GM19025 (cell line): Measurements from ENCODE around the gene ZFR2.
"Not testable (repeated sequence)": the region's sequence is repeated elsewhere in the genome, so short reads cannot be mapped to it uniquely, and the experiment has no call there.

Experiments used
- ATAC-seq: cut with Tn5 transposase; IDR thresholded peaks from one replicate; pipeline ENCODE4 v1.9.1; 2021; ENCODE audit warnings: mild to moderate bottlenecking, low read depth, moderate library complexity; ENCODE audit not compliant: unreplicated experiment

The ZFR2 gene

GRCh38 chr19:3879656-3880055 lies 10.8 kb upstream of the ZFR2 start:
- ATAC-seq, result no peak

GRCh38 chr19:3874695-3875094 lies 5.9 kb upstream of the ZFR2 start:
- ATAC-seq, result not testable (repeated sequence)

GRCh38 chr19:3873151-3873550 lies 4.3 kb upstream of the ZFR2 start:
- ATAC-seq, result no peak

GRCh38 chr19:3867971-3868769 lies 668 bp downstream of the ZFR2 start:
- no peak for ATAC-seq

- no peak for ATAC-seq
Measured at GRCh38 chr19:3866910-3867638, 1.8 kb downstream of the ZFR2 start.

- no peak for ATAC-seq
Measured at GRCh38 chr19:3863648-3864047, 5.2 kb downstream of the ZFR2 start.

GRCh38 chr19:3862826-3863500 lies 5.9 kb downstream of the ZFR2 start:
- ATAC-seq, result no peak

GRCh38 chr19:3860499-3860898 lies 8.3 kb downstream of the ZFR2 start:
- no peak for ATAC-seq

- no peak for ATAC-seq
Measured at GRCh38 chr19:3857449-3858003, 11.3 kb downstream of the ZFR2 start.

- ATAC-seq, result no peak
Measured at GRCh38 chr19:3855320-3855719, 13.5 kb downstream of the ZFR2 start.

- no peak for ATAC-seq
Measured at GRCh38 chr19:3852614-3853254, 16.1 kb downstream of the ZFR2 start.

GRCh38 chr19:3852177-3852511 lies 16.7 kb downstream of the ZFR2 start:
- ATAC-seq, result no peak

GRCh38 chr19:3851254-3852176 lies 17.3 kb downstream of the ZFR2 start:
- ATAC-seq, result no peak

- ATAC-seq, result no peak
Measured at GRCh38 chr19:3850320-3850972, 18.4 kb downstream of the ZFR2 start.

GRCh38 chr19:3849787-3850186 lies 19.1 kb downstream of the ZFR2 start:
- no peak for ATAC-seq

- no peak for ATAC-seq
Measured at GRCh38 chr19:3849092-3849491, 19.7 kb downstream of the ZFR2 start.

- ATAC-seq, result no peak
Measured at GRCh38 chr19:3844596-3844995, 24.2 kb downstream of the ZFR2 start.

GRCh38 chr19:3842948-3843347 lies 25.9 kb downstream of the ZFR2 start:
- ATAC-seq, result no peak

- ATAC-seq, result no peak
Measured at GRCh38 chr19:3840804-3841203, 28.0 kb downstream of the ZFR2 start.
